Measurements from ENCODE around the gene GATM. TPM values are rescaled to one million over a fixed set of nuclear protein-coding genes. Genes with fewer than 3 reads are reported as not detected.
"Not testable (repeated sequence)": the region's sequence is repeated elsewhere in the genome, so short reads cannot be mapped to it uniquely, and the experiment has no call there.

GATM gene
- total RNA-seq, 1 donor from 2014 or later, result 150 TPM

- no peak for DNase-seq
Measured at GRCh38 chr15:45389351-45389750, 11.0 kb upstream of the GATM start.

GRCh38 chr15:45387380-45388007 is 9.2 kb upstream of the GATM start:
- no peak for DNase-seq

- no peak for DNase-seq
Measured at GRCh38 chr15:45386974-45387373, 8.6 kb upstream of the GATM start.

GRCh38 chr15:45386420-45386819 is 8.1 kb upstream of the GATM start:
- peak; percentile 23 for DNase-seq

- DNase-seq, result no peak
Measured at GRCh38 chr15:45385590-45385989, 7.2 kb upstream of the GATM start.

- DNase-seq, result no peak
Measured at GRCh38 chr15:45384700-45385099, 6.4 kb upstream of the GATM start.

- no peak for DNase-seq
Measured at GRCh38 chr15:45378913-45379262, 544 bp upstream of the GATM start.

GRCh38 chr15:45377609-45378148 is 665 bp downstream of the GATM start:
- DNase-seq, result no peak

- no peak for DNase-seq
Measured at GRCh38 chr15:45376967-45377608, 1.3 kb downstream of the GATM start.

GRCh38 chr15:45376300-45376928 is 1.9 kb downstream of the GATM start:
- no peak for DNase-seq

GRCh38 chr15:45375836-45376235 is 2.5 kb downstream of the GATM start:
- DNase-seq, result no peak

- DNase-seq, result no peak
Measured at GRCh38 chr15:45373976-45374375, 4.4 kb downstream of the GATM start.

GRCh38 chr15:45372041-45372995 is 6.0 kb downstream of the GATM start:
- DNase-seq, result peak; percentile 21

- DNase-seq, result no peak
Measured at GRCh38 chr15:45371546-45371945, 6.8 kb downstream of the GATM start.

GRCh38 chr15:45370042-45370441 is 8.3 kb downstream of the GATM start:
- not testable (repeated sequence) for DNase-seq

GRCh38 chr15:45367222-45367621 is 11.1 kb downstream of the GATM start:
- not testable (repeated sequence) for DNase-seq

- DNase-seq, result no peak
Measured at GRCh38 chr15:45364271-45364670, 14.1 kb downstream of the GATM start.

GRCh38 chr15:45363801-45364200 is 14.5 kb downstream of the GATM start:
- no peak for DNase-seq

- DNase-seq, result no peak
Measured at GRCh38 chr15:45363334-45363733, 15.0 kb downstream of the GATM start.

GRCh38 chr15:45362419-45362818 is 15.9 kb downstream of the GATM start:
- no peak for DNase-seq

GRCh38 chr15:45361878-45362277 is 16.5 kb downstream of the GATM start:
- DNase-seq, result no peak

GRCh38 chr15:45355860-45356259 is 22.5 kb downstream of the GATM start:
- DNase-seq, result no peak

- DNase-seq, result no peak
Measured at GRCh38 chr15:45354711-45355110, 23.6 kb downstream of the GATM start.

Data from occipital lobe (tissue), 2 donors.